GM21423 (cell line): ENCODE data around the gene PELI3.

Experiments used
- ATAC-seq: cut with Tn5 transposase; IDR thresholded peaks from one replicate; pipeline ENCODE4 v1.9.1; 2021; ENCODE audit warnings: mild to moderate bottlenecking, moderate library complexity; ENCODE audit not compliant: unreplicated experiment

Gene PELI3

DNA sequence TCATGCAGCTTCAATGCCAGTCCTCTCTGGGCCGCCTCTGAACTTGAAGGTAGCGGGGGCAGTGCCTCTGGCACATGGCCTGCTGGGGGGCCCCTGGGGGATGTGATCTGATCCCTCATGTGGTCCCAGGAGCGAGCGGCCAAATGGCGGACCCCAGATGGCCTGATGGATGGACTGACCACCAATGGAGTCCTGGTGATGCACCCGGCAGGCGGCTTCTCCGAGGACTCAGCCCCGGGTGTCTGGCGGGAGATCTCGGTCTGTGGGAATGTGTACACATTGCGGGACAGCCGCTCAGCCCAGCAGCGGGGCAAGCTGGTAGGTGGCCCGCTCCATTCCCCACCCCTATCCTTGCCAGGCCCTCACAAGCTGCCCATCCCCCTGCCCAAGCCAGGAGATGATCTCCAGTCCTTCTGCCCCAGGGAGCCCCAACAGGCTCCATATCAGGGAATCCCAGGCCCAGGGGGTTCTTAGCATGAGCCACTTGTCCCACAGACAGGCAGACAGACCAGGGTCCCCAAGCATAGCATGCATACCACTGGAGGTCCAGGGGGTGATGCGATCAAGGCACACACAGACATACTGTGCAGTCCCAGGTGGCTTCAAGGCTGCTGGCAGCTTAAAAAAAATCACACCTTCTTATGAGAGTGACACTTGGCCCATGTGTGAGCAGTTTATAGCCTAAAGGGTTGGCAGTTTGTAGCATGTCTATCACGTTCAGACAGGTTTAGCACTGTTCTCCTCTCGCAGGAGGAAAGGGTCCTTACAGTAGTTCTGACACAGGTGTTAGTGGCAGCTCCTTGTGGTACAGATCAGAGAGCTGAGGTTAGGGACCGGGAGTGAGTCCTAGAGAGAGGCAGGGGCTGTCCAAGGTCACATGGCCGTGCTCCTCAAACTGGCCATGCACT, 7.2 kb downstream of the PELI3 start:
- ATAC-seq, result no peak

DNA sequence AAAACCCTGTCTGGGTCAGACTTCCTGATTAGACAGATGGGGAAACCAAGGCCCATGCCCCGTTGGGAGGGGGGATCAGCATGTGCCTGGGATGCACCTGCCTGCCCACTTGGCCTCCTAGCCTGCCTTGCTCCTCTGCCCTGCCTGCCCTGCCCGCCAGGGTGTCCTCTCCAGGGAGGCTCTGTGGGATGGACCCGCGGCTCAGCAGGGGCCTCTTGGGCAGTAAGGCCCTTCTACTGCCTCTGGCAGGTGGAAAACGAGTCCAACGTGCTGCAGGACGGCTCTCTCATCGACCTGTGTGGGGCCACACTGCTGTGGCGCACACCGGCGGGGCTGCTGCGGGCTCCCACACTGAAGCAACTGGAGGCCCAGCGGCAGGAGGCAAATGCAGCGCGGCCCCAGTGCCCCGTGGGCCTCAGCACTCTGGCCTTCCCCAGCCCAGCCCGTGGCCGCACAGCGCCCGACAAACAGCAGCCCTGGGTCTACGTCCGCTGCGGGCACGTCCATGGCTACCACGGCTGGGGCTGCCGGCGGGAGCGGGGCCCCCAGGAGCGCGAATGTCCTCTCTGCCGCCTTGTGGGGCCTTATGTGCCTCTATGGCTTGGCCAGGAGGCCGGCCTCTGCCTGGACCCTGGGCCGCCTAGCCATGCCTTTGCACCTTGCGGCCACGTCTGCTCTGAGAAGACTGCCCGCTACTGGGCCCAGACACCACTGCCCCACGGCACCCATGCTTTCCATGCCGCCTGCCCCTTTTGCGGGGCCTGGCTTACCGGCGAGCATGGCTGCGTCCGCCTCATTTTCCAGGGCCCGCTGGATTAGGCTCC, 8.9 kb downstream of the PELI3 start:
- no peak for ATAC-seq

DNA sequence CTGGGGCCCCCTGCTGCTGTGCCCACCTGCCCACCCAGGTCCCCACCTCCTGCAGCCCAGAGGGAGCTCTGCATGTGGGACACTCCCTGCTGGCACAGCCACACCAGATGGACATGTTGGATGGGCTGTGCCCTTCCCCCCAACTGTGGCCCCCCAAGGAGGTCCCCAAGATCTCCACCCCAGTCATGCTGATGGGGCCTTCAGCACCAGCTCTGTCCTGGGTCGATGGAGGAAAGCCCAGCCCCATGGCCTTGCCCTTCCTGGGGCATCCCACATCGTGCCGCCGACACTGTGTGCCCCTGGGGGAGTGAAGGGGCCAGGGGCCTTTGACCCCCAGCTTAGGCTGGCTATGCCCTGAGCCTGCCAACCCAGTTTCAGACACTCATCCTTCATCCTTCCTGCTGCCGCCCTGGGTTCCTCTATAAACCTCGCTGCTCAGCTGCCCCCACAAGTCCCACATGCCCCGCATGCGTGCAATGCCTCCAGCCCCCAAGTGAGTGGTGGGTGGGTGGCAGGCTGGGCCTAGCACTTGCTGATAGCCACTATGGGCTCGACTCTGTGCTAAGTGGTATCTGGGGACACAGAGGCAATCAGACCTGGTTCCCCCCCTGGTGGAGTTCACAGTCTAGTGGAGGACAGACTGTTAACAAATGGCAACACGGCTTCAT, 9.6 kb downstream of the PELI3 start:
- no peak for ATAC-seq

DNA sequence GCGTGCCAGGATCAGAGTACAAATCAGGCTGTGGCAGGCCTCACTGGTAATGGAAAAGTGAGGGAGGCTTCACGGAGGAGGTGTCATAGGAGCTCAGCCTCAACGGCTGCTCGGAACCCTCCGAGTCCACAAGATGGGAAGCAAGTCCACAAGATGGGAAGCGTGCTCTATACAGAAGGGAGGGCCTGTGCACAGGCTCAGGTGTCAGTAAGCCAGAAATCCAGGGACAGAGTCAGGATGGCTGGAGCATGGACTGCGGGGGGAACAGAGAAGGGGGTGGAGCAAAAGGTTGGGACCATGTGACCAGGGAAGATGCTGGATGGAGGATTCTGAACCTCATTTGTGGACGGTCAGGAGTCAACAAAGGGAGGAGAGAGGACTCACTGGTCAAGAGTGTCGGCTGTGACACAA, 10.1 kb downstream of the PELI3 start:
- ATAC-seq, result no peak

DNA sequence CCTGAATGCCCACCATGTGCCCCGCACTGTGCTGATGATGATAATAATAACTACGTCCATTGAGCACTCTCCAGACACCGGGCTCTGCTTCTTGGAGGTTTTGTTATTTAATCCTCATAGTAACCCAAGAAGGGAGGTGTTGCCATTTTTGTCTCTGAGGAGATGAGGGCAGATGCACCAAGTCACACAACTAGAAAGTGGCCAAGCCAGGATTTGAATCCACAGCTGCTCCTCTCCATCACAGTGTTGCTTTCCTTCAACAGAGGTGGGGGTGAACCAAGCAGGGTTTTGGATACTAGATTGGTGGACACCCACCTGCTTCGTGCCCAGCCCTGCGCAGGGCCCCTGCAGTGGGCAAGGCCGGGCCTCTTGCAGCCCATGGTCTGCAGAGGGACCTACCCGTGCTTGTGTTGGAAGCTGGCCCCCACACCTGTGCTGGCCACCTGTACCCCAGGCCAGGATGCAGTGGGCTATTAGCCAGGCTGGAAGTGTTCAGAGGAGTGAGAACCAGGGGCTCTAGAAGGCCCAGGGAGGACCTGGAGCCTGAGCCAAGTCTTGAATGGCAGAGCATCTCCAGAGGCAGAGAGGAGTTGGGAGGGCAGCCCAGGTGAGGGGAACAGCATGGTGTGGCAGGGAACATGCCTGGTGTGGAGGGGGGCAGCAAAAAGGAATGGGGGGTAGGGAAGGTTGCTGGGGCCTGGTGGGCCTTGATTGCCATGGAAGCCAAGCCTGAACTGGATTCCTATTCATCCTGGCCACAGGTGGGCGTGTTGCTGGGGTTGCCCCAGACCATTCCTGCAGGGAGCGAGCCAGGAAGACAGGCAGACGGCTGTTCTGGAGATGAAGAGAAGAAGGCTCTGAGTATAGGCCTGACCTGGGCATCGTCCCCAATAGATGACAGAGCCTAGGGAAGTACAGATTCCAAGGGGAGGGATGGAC, 10.8 kb downstream of the PELI3 start:
- ATAC-seq, result no peak

DNA sequence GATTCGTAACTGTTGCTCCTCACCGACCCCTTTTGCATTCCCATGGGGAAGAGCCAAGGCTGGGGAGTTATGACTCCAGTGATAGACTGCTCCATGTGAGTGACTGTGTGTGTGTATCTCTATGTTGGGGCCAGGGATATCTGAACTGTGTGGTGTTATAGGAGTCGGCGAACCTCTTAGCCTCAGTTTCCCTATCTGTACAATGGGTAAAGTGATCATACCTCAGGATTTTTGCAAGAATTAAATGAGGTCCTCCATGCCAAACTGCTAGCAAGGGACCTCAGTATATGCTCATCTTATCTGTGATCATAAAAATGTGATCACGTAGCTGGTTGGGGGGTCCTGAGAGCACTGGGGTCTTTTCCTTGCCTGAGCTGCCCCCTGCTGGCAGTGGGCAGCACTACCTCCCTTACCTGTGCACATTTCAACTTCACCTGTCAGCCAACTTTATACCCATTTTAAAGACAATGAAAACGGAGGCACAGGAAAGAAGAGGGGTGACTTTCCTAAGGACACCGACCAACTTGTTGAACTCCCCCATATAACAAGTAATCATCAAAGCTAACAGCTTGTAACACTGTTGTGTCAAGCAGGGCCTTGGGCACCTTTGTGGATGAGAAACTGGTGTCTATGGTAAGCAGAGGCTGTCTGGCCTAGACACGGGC, 12.2 kb downstream of the PELI3 start:
- no peak for ATAC-seq

DNA sequence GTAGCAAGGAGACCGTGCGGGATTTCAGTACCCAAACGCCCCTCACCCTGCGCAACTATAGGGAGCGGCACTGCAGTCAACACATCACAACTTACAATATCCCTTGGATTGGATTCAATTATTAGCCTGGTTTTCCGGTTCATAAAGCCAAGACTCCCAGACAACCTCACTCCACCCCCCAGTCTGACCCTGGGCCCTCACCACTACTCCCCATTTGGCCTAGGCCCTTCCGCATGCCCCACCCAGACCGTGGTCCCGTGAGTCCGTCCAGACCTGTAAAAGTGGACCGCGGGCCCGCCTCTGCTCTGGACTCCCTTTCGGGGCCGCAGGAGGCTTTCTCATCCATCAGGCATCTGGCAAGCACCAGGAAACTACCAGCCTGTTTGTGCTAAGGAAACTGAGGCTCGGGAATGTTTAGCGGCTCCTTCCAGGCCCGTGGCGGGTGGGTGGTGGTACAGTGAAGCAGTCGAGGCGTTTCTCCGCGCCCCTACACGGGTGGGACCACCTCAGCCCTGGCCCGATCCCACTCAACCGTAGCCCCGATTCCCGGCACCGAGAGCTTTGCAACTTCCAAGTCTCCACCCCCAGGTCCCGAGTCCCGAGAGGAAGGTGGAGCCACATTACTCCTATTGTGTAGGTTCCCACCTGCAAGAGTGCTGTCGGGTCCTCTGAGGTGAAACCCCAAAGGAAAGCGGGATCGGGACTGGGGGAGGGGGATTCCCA, 12.8 kb downstream of the PELI3 start:
- ATAC-seq, result no peak

DNA sequence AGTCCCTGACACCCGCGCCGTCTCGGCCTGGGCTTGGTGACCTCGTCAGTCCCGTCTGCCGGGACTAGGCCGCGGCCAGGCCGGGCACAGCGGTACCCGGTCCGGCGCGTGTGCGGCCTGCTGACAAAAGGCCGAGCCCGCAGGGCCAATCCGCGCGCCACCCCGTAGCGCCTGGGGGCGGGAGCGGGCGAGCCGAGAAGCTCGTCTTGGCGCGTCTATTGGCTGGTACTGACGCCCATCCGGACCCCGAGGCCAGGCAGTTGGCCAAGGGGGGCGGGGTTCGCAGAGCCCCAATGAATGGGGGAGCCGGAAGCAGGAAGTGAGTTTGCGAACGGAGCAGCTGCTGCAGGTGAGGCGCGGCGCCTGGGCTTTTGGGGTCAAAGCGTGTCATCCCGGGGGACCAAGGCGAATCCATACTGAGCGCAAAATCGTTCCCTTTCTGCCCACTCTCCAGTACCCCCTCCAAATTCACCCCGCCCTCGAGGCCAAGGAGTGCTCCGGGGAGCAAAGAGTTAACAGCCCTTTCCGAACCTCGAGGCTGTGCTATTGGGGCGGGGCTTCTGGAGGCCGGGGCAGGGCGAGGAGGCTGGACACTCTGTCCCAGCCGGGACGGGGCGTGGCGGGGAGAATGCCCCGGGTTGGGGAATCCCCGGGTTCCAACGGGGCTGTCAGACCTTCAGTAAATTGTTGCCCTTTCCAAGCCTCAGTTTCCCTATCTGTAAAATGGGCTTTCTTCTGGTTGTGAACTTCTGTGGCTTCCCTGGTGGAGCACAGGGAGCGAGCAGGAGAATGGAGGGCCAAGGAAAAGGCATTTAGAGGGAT, 13.6 kb downstream of the PELI3 start, which contains the start of gene DPP3:
Gene DPP3 (plus strand): TSS at position 318 of the 822 bp plus-strand sequence. CDS start 1,767 bp downstream, outside the sequence.
- peak; percentile 88 for ATAC-seq

DNA sequence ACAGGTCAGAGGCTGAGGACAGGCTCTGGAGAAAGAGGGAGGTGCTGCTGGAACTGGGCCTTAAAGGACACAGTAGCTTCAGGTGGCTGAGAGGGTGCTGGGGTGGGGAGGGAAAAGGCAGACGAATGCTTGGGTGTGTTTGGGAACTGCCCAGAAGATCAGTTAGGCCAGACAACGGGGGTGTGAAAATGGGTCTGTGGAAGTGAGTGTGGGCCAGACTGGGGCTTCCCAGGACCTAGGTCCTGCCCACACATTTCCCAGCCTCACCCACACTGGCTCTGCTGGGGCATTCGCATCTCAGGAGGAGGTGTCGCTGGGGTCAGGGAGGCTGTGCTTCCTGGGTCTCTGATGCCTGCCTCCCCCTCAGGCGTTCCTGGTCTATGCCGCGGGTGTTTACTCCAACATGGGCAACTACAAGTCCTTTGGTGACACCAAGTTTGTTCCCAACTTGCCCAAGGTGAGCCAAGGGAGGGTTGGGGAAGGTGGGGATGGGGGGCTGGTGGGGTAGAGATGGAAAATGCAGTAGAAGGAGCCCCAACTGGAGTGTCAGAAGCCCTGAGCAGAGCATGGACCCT, 18.2 kb downstream of the PELI3 start:
- ATAC-seq, result no peak

DNA sequence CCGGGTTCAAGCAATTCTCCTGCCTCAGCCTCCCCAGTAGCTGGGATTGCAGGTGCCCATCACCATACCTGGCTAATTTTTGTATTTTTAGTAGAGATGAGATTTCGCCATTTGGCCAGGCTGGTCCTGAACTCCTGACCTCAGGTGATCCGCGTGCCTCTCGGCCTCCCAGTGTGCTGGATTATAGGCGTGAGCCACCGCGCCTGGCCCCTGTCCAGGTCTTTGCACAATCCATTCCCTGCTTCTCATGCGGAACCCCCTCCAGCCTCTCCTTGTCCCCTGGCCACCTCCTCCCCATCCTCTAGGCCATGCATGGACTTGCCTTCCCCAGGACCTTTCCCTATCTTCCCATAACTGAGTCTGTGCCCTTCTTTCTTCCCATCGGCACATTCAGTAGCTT, 22.3 kb downstream of the PELI3 start:
- ATAC-seq, result no peak

DNA sequence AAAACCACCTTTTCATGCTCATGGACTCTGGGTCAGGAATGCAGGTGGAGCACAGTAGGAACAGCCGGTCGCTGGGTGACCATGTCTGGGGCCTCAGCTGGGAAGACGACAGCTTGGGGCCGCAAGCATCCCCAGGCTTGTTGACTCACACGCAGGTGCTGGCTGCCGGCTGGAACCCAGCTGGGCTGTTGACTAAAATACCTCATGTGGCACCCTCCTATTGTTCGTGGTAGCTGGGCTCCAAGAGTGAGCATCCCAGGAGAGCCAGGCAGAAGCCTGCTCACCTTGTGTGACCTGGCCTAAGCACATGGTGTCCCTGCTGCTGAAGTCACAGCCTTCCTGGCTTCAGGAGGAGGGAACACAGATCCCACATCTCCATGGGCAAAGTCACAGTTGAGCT, 22.9 kb downstream of the PELI3 start:
- no peak for ATAC-seq

DNA sequence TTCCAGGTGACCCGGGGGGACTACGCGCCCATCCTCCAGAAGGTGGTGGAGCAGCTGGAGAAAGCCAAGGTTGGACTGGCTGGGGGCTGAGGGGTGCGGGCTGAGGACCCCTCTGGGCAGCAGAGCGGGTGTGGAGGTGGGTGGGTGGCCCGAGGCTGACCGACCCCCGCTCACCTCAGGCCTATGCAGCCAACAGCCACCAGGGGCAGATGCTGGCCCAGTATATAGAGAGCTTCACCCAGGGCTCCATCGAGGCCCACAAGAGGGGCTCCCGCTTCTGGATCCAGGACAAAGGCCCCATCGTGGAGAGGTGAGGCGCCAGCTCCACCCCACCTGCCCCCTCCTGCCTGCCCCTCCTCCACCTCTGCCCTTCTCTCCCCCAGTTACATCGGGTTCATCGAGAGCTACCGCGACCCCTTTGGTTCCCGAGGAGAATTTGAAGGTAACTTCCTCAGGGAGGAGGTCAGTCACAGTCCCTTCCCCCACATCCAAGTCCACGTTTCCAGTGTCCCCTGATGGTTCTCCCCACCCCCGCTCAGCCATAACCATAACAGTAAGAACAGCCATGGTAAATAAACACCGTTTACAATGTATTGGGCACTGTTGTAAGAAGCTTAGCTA, 24.7 kb downstream of the PELI3 start:
- ATAC-seq, result no peak

DNA sequence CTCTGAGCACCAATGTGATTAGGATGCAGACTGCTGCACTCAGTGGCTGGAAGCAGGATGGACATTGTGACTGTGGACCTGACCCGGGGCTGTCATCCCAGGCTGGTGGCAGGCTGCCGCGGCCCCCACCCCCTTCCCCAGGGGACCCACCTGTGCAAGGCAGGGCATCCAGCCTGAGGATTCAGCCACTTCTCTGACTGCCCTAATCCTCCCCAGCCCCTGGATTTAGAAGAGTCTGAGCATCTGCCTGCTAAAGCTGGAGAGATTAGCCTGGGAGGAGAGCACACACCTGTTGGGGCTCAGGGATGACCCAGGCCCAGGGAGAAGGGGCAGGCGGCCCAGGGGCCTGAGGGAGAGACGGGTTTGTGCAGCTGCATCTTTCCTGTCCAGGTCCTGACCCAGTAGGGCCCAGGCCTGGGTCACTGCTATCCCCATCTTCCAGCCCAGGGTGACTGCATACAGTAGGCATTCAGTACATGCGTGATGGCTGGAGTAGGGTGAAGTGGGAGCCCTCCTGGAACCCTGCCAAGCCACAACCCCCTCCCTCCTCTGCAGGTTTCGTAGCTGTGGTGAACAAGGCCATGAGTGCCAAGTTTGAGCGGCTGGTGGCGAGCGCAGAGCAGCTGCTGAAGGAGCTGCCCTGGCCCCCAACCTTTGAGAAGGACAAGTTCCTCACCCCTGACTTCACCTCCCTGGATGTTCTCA, 25.6 kb downstream of the PELI3 start:
- no peak for ATAC-seq

DNA sequence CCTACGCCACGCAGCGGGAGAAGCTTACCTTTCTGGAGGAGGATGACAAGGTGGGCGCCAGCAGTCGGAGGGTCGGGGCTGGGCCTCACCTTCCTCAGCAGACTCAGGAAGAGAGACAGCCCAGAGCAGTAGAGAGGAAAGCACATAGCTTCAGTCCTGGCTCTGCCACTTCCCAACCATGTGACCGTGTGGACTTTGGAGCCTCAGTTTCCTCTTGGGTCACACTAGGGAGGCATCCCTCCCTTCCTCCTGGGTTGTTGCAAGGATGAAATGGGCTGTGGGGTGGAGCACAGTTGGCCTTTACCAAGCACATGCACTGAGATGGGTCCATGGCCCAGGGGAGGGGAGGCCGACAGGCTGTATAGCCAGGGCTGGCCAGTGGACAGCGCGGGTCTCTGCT, 26.4 kb downstream of the PELI3 start:
- ATAC-seq, result no peak

DNA sequence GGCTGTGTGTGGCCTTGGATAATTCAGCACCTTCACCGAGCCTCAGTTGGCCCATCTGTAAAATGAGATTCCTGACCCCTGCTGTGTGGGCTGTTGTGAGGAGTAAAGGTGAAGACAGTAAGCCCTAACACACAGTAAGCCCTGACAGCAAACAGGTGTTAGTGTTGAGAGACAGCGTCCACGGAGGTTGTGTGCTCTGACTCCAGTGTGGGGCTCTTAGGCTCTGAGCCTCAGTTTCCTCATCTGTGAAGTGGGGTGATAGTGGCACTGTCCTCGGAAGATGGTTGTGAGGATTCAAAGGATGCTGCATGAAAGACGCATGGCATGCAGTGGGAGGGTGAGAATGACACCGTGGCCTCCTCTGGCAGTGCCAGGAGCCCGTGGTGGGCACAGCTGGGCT, 27.8 kb downstream of the PELI3 start:
- no peak for ATAC-seq

DNA sequence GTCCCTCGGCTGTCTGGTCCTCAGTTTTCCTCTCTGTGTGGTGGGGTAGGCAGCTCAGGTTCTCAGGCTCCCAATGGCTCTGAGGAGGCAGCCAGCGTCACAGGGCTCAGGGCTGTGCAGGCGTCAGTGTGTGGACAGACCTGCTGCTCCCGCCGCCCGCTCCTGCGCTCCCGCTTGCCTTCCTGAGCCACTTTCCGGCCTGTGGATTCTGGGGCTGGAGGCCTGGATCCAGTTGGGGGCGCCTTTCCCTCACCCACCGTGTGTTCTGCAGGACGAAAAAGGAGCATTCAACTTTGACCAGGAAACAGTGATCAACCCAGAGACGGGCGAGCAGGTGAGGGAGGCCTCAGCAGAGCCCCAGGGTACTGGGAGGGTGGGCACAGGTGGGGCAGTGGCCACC, 28.2 kb downstream of the PELI3 start:
- no peak for ATAC-seq

DNA sequence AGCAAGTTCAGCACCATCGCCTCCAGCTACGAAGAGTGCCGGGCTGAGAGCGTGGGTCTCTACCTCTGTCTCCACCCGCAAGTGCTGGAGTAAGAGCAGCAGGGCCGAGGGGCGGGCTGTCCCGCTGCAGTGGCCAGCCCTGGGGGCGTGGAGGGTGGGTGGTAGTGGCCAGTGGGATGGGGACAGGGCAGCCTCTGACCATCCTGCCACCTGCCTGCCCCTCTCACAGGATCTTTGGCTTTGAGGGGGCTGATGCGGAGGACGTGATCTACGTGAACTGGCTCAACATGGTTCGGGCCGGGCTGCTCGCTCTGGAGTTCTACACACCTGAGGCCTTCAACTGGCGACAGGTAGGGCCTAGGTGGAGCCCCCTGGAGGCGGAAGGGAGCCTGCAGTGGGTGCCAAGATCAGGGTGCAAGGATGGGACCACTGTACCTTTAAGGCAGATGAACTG, 28.7 kb downstream of the PELI3 start:
- ATAC-seq, result no peak
